KBM-7 (cell line): ENCODE data around the gene ADK.
"Not testable (repeated sequence)": the region's sequence is repeated elsewhere in the genome, so short reads cannot be mapped to it uniquely, and the experiment has no call there.

Source experiments
- DNase-seq: peaks from one replicate; pipeline ENCODE4 v3.0.0-alpha.2; 2015
- in situ Hi-C: fragments of 300-500 bp; cut with MboI; formaldehyde crosslinking; loops from 2 replicates; pipeline ENCODE4 v1.14.3; 2020; ENCODE audit warnings: low sequenced_read_pairs, low pct_unique_long_range_greater_than_20kb, mixed read lengths

The ADK gene

GRCh38 chr10:74433993-74434392 is 283.0 kb downstream of the ADK start:
- DNase-seq, result no peak
- in situ Hi-C loops, result no loop called here

- no peak for DNase-seq
- in situ Hi-C loops, result no loop called here
These were observed 283.5 kb downstream of the ADK start for GRCh38 chr10:74434547-74434946.

DNA sequence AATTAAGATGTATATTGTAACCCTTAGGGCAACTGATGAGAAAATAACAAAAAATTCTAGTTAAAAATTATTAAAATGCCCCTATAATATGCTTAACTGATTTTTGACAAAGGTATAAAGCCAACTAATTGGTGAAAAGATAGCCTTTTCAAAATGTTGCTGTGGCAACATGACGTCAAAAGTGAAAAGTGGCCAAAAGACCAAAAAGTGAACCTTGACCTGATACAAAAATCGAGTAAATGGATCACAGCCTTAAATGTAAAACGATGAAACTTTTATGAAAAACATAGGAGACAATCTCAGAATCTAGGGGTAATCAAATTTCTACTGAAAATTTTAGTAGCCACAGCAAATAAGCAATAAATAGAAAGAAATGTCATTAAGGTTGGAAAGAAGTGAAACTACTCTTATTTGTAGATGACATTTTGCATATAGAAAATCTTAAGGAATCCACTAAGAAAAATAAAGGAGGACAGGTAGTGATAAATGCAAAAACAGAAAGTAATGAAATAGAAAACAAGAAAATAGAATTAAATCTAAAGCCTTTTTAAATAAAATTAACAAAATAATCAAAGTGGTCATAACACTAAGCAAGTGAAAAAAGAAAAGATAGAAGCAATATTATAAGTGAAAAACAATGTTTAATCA is 285.6 kb downstream of the ADK start:
- DNase-seq, result no peak
- in situ Hi-C loops, result no loop called here

DNA sequence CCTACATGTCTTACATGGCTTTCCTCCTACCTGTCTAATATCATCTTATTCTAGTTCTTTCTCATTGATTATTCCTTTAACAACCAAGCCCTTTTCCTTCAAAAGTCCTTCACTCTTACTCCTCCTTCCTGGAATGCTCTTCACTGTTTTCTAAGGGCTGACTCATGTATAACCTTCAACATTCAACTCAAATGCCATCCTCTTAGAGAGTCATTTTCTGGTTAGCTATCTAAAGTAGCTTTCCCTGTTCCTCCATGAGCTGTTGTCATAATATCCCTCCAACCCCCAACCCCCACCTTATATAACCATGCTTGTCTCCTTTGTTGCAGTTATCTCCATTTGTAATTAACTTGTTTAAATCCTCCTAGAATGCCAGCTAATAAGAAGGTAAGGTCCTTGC is 286.8 kb downstream of the ADK start:
- no peak for DNase-seq
- in situ Hi-C loops, result no loop called here

- peak; percentile 63 for DNase-seq
These were observed 288.2 kb downstream of the ADK start for GRCh38 chr10:74439213-74439612.

GRCh38 chr10:74445493-74445892 is 294.5 kb downstream of the ADK start:
- no peak for DNase-seq

More at GRCh38 chr10:74439213-74439612, 288.2 kb downstream of the ADK start:
- in situ Hi-C loops, result no loop called here

DNA sequence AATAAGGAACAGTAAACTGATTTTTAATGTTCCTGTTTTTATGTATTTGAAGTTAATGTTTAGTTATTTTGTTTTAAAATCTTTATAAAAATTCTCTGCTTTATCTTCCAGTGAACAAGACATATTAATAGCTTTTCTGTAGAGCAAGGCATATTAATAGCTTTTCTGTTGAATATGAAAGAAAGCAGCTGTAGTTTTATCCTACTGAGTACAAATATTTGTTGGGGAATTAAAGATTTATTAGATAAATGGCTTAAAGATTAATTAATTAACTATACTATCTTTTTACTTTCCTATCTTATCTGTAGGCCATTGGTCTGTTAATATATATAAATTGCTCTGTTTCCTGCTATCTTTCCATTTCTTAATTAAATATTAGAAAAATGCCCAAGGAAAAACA is 299.6 kb downstream of the ADK start:
- no peak for DNase-seq
- in situ Hi-C loops, result no loop called here

More at GRCh38 chr10:74445493-74445892, 294.5 kb downstream of the ADK start:
- in situ Hi-C loops, result no loop called here

DNA sequence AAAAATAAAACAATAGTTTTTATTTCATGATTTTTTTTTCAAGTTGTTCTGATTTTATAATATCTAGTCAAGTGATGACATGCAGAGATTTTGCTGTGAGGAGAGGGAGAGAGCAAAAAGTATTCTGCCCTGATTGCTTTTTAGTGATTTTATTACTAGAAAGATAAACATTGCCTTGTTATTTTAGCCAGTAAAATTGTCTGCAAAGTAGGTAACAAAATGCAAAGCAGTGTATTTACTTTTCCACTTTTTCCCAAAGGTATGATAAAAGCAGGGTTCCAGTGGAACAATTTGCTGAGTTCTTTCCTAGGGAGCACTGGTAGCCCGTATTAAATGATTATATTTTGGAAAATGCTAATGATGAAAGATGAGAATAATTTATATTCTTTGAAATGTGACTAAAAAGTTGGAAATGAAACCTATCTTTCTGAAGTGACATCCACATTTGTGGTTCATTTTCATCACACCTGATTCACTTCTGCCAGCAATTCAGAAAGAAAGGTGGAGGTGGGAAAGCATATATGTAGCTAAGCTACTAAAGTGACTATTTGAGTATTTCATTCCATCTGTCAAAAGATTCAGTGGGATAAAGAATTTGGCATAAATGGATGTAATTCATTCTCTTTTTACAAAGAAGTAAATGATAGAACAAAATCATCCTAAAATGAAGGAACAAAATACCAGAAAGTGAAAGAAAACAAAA is 300.3 kb downstream of the ADK start:
- in situ Hi-C loops, result no loop called here
- DNase-seq, result no peak

DNA sequence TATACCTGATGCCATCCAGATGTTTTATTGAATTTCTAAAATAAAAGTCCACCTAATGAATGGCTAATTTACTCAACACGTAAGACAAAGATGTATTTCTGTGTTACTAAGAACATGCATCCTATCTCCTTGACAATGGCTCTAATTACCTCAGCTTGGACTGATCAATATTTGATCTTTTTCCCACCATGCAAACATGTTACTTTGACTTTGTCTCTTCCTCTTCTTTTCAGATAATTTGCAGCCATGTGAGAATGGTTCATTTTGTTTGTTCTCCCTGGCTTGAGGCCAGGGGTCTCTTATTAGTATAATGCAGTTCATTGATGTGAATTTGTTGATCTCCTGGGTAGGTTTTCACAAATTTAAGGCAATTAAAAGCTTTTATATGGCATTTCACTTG is 302.1 kb downstream of the ADK start:
- no peak for DNase-seq
- in situ Hi-C loops, result no loop called here

DNA sequence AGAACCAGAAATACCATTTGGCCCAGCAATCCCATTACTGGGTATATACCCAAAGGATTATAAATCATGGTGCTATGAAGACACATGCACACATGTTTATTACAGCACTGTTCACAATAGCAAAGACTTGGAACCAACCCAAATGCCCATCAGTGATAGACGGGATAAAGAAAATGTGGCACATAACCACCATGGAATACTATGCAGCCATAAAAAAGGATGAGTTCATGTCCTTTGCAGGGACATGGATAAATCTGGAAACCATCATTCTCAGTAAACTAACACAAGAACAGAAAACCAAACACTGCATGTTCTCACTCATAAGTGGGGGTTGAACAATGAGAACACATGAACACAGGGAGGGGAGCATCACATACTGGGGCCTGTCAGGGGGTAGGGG is 306.5 kb downstream of the ADK start:
- in situ Hi-C loops, DNase-seq: not testable (repeated sequence)

- DNase-seq, result no peak
- in situ Hi-C loops, result no loop called here
These were observed 309.8 kb downstream of the ADK start for GRCh38 chr10:74460812-74461211.

GRCh38 chr10:74474022-74474713 is 323.1 kb downstream of the ADK start:
- in situ Hi-C loops, result no loop called here
- DNase-seq, result no peak

GRCh38 chr10:74476162-74476706 is 325.2 kb downstream of the ADK start:
- in situ Hi-C loops, DNase-seq: not testable (repeated sequence)

- DNase-seq, result no peak
- in situ Hi-C loops, result no loop called here
These were observed 329.8 kb downstream of the ADK start for GRCh38 chr10:74480778-74481177.

GRCh38 chr10:74483356-74483755 is 332.3 kb downstream of the ADK start:
- in situ Hi-C loops, result no loop called here
- DNase-seq, result no peak

GRCh38 chr10:74485283-74485682 is 334.3 kb downstream of the ADK start:
- no peak for DNase-seq
- in situ Hi-C loops, result no loop called here

DNA sequence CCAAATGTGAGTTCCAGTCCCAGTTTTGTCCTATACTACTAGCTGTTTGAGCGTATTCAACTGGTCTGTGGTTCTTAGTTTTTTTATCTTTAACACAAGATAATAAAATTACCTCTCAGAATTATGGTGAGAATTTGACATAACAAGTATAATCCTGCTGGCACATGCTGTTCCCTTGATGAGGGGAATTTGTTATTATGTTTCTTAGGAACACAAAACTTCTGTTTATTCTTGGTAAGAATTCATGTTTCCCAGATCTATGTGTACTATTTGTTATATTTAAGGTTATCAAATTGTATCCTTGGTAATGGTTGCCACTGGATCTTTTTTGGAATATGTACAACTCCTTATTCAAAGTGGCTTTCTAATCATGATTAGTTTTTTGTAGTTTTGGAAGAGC is 335.6 kb downstream of the ADK start:
- no peak for DNase-seq
- in situ Hi-C loops, result no loop called here

DNA sequence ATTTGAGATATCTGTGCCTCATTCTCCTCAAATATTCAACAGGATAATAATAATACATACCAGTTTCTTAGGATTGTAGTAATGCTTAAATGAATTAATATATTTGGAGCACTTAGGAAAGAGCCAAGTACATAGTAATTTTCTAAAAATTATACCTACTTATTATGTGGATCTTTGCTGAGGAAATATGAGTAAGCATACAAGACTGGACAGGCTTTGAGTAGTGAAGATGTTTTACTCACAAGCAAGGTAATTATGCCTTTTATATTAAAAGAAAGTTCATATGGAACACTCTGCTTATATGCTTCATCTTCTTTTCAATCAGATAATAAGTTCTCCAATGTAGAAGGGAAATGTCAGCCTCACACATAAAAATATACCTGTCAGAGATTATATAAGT is 337.9 kb downstream of the ADK start:
- in situ Hi-C loops, result no loop called here
- DNase-seq, result no peak

DNA sequence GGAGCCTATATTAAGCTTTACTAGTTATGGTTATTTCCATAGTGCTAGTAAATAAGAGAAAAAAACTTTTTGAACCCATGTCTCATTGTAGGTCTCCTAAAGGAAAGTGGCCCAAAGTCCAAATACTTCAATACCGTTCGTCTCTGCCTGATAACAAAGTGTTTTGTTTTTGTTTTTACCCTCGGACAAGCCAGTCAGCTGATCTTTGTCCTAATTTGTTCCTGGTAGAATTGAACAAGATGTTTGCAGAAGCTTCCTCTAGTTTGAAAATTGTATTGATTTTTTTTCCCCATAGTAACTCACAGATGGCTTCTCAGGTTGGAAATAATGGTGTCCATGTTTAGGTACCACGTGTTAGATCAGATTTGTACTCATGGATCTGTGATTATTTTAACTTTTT is 339.5 kb downstream of the ADK start:
- in situ Hi-C loops, result no loop called here

DNA sequence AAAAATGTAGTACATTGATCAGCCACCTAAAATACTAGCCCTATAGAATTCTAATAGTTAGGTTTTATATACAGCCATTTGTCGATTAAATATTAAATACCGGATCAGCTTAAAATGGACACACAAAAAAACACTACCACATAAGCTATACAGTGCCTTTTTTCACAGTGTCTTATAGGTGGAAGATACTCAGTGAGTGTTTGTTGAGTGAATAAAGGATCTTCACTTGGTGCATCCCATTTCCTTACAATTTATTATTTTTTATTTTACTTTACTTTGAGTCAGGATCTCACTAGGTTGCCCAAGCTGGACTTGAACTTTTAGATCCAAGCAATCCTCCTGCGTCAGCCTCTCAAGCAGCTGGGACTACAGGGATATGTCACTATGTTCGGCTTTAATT is 340.0 kb downstream of the ADK start:
- in situ Hi-C loops, result no loop called here
- DNase-seq, result no peak

More for the DNA sequence above, 339.5 kb downstream of the ADK start:
- no peak for DNase-seq
